ENCODE results near the gene INAFM2.

The INAFM2 gene

DNA sequence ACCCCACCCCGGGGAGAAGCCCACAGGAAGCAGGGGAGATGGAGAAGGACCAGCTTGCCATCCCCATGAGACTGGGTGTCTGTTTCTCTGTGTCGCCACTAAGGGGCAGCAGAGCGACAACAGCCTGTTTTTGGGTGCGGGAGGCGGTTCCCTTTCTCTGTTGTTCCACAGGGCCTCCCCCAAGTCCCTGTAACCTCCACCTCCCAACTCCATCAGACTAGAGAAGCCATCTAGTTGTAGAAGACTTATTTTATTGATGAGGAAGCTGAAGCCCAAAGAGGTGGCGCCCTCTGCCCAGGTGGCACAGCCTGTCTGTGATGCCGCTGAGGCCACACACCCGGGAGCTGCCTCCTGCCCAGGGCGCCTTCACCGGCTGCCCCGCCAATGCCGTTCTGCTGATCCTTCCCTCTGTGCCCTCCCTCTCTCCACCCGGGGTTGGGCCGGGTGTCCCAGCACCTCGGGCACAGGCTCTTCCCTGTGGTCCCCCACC, 21.2 kb downstream of the INAFM2 start:
- peak; percentile 50 for DNase-seq (ENCODE audit: low read depth)

GRCh38 chr15:40345225-40345866, 21.9 kb downstream of the INAFM2 start:
- DNase-seq (ENCODE audit: low read depth) = no peak

- DNase-seq (ENCODE audit: low read depth) = no peak
These were observed 22.5 kb downstream of the INAFM2 start for GRCh38 chr15:40345867-40346578.

DNA sequence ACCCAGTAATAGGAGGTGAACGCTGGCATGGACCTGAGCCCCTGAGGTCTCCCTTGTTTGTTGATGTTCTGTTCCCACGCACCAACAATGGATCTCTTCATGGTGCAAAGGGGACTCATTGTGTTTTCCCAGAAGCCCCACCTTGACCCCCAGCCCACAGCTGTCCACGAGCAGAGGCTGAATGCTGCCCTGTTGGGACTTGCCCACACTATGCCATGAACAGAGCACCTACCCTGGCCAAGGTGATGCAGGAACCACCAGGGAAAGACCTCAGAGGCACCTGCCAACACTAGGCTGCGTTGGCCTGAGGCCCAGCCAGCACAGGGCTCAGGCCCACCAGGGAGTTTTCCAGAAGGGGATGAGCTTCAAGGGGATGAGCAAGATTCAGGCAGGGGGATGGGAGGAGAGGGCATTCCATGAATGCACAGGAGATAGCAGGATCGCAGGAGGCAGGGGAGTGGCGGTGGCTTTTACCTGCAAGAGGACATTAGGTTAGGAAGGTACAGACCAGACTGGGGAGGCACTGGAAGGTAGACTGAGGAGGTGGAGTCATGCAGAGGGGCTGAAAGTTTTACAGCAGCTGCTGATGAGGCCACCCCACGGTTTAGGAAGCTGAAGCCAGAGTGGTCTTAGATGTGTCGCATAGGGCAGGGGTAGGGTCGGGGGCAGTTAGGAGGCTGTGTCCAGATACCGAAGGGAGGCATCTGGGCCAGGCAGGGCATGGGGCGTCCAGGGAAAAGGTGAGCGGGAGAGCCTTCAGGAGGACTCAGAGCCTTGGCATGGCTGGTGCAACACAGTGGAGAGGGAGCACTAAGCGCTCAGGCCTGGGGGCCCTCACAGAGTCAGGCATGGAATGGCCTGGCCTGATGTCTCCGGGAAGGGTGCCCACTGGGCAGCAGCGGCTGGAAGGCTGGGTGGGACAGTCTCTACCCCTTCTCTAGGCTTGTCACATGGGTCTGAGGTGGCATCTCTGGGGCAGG, 23.4 kb downstream of the INAFM2 start:
- DNase-seq (ENCODE audit: low read depth) = no peak

GRCh38 chr15:40347559-40348473, 24.3 kb downstream of the INAFM2 start:
- no peak for DNase-seq (ENCODE audit: low read depth)

- no peak for DNase-seq (ENCODE audit: low read depth)
These were observed 25.0 kb downstream of the INAFM2 start for GRCh38 chr15:40348474-40348870.

DNA sequence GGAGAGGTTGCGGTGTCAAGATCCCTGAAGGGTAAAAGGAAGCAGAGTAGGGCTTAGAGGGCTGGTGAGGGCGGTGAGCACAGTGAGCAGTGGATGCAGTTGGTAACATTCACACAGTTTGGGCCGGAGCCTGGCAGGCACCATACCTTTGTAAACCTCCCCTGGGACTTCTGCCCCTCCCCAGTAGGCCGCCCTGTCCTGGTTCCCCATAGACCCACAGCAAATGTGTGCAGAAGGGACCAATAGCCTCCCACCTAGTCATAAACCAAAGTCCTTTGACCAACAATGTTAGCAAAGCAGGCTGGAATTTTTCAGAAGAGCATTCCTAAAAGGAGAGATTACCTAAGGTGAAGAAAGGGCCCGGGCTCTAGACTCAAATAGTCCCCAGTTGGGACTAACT, 25.7 kb downstream of the INAFM2 start:
- DNase-seq (ENCODE audit: low read depth) = no peak

GRCh38 chr15:40352281-40352901, 28.9 kb downstream of the INAFM2 start:
- no peak for DNase-seq (ENCODE audit: low read depth)

DNA sequence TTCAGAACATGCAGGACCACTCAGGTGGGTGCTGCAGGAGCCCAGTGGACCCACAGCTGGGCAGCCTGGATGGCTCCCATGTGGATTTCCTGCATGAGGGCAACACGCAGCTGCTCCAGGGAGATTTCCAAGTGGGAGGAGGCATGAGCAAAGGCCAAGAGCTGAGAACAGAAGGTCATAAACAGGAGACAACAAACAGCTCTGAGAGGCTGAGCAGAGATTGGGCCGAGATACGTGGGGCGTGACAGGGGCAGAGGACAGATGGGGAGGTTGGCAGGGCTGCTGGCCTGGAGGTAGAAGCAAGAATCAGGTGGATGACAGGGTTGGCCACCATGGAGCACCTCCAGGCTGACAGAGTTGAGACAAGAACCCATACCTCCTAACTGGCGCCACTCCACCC, 30.2 kb downstream of the INAFM2 start:
- DNase-seq (ENCODE audit: low read depth) = no peak

DNA sequence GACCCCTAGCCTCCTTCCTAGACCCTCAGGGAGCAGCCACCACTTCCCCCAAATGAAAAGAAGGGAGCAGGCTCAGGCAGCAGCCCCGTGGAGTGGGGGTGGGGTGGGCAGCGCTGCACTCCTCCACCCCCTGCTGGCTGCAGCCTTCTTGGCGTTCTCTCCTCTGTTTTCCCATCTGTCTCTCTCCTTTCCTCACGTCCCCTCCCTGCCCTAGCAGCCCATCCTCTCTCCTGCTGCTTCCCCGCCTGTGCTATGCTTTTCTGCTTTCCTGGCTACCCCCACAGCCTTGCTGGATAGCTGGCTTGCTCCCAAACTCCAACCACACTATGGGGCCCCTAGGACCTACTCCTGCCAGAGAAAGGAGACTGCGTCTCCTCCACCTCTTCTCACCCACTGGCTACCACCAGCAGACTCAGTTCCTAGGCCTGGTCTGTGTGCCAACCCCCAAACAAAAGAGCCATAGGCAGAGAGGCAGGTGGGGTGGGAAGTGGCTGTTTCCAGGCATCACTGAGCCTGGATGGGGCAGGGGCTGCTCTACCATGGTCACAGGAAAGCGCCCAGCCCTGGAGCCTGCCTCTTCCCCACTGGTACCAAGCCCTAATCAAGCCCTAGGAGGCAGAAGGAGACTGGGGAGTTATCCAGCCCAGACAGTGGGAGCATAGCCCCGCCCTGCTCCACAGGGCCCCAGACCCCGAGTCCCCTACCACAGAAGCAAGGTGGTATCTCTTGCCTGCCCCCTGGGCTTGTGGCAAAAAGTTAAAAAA, 31.1 kb downstream of the INAFM2 start:
- DNase-seq (ENCODE audit: low read depth) = no peak

GRCh38 chr15:40355976-40356585, 32.6 kb downstream of the INAFM2 start:
- no peak for DNase-seq (ENCODE audit: low read depth)

DNA sequence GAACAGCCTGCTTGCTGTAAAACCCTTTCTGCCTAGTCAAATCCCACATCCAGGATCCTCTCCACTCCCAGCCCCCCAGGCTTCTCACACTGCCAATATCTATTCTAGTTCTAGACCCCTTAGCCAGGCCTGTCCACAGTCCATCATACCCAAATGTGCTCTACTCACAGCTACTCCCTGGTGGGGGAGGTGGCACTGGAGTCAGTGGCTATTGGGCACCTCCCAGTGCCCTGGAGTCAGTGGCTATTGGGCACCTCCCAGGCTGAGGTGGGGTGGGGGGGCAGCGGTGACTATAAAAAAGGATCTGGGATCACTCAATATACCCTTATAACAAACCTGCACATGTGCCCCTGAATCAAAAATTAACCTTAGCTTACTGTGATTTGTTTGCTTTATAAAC, 33.8 kb downstream of the INAFM2 start:
- no peak for DNase-seq (ENCODE audit: low read depth)

- peak; percentile 64 for DNase-seq (ENCODE audit: low read depth)
These were observed 34.4 kb downstream of the INAFM2 start, which contains the start of gene DISP2 for GRCh38 chr15:40357723-40358470. DISP2 (plus strand) TSS chr15:40358219; CDS start chr15:40358322, 103 bp downstream.

DNA sequence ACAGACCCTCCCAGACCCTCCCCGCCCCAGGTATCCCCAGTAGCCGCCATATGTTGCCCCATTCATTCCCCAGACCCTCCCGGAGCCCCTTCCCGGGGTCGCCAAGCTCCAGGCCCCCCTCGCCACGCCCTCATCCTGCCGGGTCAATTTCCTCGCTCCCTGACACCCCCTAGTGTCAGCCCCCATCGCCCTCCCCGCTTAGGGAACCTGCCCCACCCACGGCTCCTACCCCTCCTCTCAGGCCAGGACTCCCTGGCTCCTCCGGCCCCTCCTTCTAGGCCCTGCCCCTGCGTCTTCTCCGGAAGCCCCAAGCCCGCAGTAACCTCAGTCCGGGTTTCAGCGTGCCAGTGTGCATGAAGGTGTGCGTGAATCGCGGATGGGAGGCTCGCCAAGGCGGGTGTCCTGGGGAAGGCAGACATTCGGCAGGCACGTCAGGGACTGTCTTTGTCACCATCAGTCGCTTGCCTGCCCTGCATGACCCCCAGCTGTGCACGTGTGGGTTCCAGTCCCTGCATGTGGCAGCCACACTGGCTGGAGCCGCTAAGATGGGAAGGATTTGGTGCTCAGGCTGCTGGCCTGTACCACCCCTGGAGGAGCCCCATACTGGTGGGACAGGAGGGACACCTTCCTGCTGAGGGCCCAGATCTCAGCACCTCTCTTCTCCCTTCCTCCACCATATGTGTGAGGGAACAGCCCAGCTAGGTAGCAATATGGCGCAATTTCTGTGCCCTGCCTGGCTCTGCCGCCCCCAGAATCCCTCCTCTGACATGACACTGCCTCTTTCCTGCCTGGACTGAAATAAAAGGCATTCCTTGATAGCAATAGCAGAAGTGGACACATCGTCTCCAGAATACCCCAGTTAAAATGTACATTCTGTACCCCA, 35.2 kb downstream of the INAFM2 start:
- no peak for DNase-seq (ENCODE audit: low read depth)

DNA sequence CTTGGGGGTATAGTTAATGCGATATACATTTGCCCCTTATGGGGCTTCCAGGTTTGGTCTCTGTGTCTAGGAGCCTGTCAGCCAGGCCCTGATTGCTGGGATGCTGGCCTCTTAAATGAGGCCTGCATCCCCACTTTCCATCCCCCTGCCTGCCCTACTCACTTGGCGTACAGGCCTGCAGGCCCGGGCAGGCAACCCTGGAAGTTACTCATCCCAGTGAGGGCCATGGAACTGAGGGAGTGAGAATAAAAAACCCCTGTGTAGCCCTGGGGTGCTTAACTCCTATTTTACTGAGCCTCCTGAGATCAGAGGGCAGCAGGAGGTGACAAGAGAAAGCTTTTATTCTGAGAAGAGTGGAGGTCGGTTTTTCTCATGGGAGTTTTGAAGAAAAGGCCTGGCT, 36.5 kb downstream of the INAFM2 start:
- DNase-seq (ENCODE audit: low read depth) = no peak

- no peak for DNase-seq (ENCODE audit: low read depth)
These were observed 38.1 kb downstream of the INAFM2 start for GRCh38 chr15:40361640-40362039.

DNA sequence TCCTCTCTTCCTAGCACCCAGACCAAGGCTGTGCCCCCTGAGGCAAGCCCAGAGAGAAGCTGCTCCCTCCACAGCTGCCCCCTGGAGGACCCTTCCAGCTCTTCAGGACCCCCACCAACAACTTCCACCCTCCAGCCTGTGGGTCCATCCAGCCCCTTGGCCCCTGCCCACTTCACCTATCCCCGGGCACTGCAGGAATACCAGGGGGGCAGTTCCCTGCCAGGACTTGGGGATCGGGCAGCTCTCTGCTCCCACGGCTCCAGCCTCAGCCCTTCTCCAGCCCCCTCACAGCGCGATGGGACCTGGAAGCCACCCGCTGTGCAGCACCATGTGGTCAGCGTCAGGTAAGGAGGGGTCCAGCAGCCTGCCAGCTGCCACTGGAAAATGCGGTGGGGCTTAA, 40.1 kb downstream of the INAFM2 start:
- no peak for DNase-seq (ENCODE audit: low read depth)

GRCh38 chr15:40364251-40364650, 40.8 kb downstream of the INAFM2 start:
- no peak for DNase-seq (ENCODE audit: low read depth)
